CD14-positive monocyte (primary cell): ENCODE data around the gene HNRNPH2. TPM values are rescaled to one million over a fixed set of nuclear protein-coding genes. Genes with fewer than 3 reads are reported as not detected.
A peak's percentile ranks its signal among the peaks of the same experiment; 100 is the strongest.

Source experiments
- DNase-seq, 3 donors: peaks; one replicate each; pipeline ENCODE4 v3.0.0-alpha.2; 2011 to 2022
- H2AFZ ChIP-seq: 2 replicates; pipeline ENCODE4 v1.6.0; 2012; ENCODE audit warnings: mild to moderate bottlenecking, low read depth, low read length, inconsistent platforms; ENCODE audit not compliant: insufficient read depth, poor library complexity, severe bottlenecking
- H3K27ac ChIP-seq, 2 donors: 1 replicate in 1 of 2; 2 replicates in 1 of 2; pipeline ENCODE4 v1.5.1; 2012 to 2013; ENCODE audit warnings: low read length in 2 of 2, control low read depth in 1 of 2, inconsistent platforms in 1 of 2, low read depth in 1 of 2, mild to moderate bottlenecking in 1 of 2
- H3K27me3 ChIP-seq, 2 donors: one replicate each; pipeline versions ENCODE4 v1.6.0 to v1.6.1; 2011 to 2013; ENCODE audit warnings: low read length in 2 of 2; ENCODE audit not compliant: control insufficient read depth in 2 of 2, insufficient read depth in 2 of 2
- H3K36me3 ChIP-seq, 2 donors: replicated peaks in 1 of 2; 1 replicate in 1 of 2; 2 replicates in 1 of 2; pipeline versions ENCODE4 v1.5.1 to v1.6.1; 2012 to 2013; ENCODE audit warnings: low read length in 2 of 2, control low read depth in 1 of 2, inconsistent platforms in 1 of 2, mild to moderate bottlenecking in 1 of 2; ENCODE audit not compliant: insufficient read depth in 2 of 2, control insufficient read depth in 1 of 2
- H3K4me1 ChIP-seq, 2 donors: 1 replicate in 1 of 2; 2 replicates in 1 of 2; pipeline versions ENCODE4 v1.5.1 to v1.6.1; 2012 to 2013; ENCODE audit warnings: low read length in 2 of 2, control low read depth in 1 of 2, inconsistent platforms in 1 of 2, mild to moderate bottlenecking in 1 of 2, moderate library complexity in 1 of 2; ENCODE audit not compliant: insufficient read depth in 2 of 2, control insufficient read depth in 1 of 2
- H3K4me2 ChIP-seq: replicated peaks from 2 replicates; pipeline ENCODE3; 2012; ENCODE audit warnings: low read length, moderate library complexity, mild to moderate bottlenecking; ENCODE audit not compliant: poor library complexity, severe bottlenecking; ENCODE audit errors: extremely low read depth
- H3K4me3 ChIP-seq, 3 experiments: fragments of 200-600 bp in 1 of 3; sonication (generic) in 1 of 3; replicated peaks in 1 of 3; 1 replicate in 2 of 3; 2 replicates in 1 of 3; pipeline ENCODE4 v1.5.1; 2011 to 2013; ENCODE audit warnings: low read length in 3 of 3, mild to moderate bottlenecking in 3 of 3, control low read depth in 2 of 3, low read depth in 2 of 3, inconsistent platforms in 1 of 3, moderate library complexity in 1 of 3
- H3K79me2 ChIP-seq: 2 replicates; pipeline ENCODE4 v1.6.0; 2012; ENCODE audit warnings: mild to moderate bottlenecking, control low read depth, inconsistent platforms, low read length, moderate library complexity; ENCODE audit not compliant: insufficient read depth
- H3K9ac ChIP-seq: 2 replicates; pipeline ENCODE4 v1.6.0; 2017; ENCODE audit warnings: low read length, mild to moderate bottlenecking; ENCODE audit not compliant: insufficient read depth, poor library complexity, severe bottlenecking
- H3K9me3 ChIP-seq, 2 donors: replicated peaks in 1 of 2; 1 replicate in 1 of 2; 2 replicates in 1 of 2; pipeline versions ENCODE4 v1.5.1 to v1.6.1; 2012 to 2013; ENCODE audit warnings: low read length in 2 of 2, control low read depth in 1 of 2; ENCODE audit not compliant: control insufficient read depth in 1 of 2, insufficient read depth in 1 of 2
- H4K20me1 ChIP-seq: 2 replicates; pipeline ENCODE4 v1.6.0; 2012; ENCODE audit warnings: mild to moderate bottlenecking, low read length, control low read depth, moderate library complexity; ENCODE audit not compliant: insufficient read depth
- H3K27ac Mint-ChIP-seq, 7 donors: one replicate each; pipeline ENCODE4 v1.8.0; 2020; ENCODE audit warnings: mild to moderate bottlenecking in 7 of 7, mixed read lengths in 7 of 7, moderate library complexity in 6 of 7, inconsistent platforms in 2 of 7
- H3K27me3 Mint-ChIP-seq, 3 donors: one replicate each; pipeline ENCODE4 v1.8.0; 2021 to 2022; ENCODE audit warnings: low read depth in 3 of 3, mild to moderate bottlenecking in 3 of 3, mixed read lengths in 3 of 3, moderate library complexity in 3 of 3, inconsistent platforms in 1 of 3
- H3K36me3 Mint-ChIP-seq, 2 donors: one replicate each; pipeline ENCODE4 v1.8.0; 2020; ENCODE audit warnings: mixed read lengths in 2 of 2, inconsistent platforms in 1 of 2, mild to moderate bottlenecking in 1 of 2
- H3K4me1 Mint-ChIP-seq: one replicate; pipeline ENCODE4 v1.8.0; 2020; ENCODE audit warnings: mild to moderate bottlenecking, mixed read lengths
- H3K4me3 Mint-ChIP-seq, 2 donors: one replicate each; pipeline ENCODE4 v1.8.0; 2020; ENCODE audit warnings: mild to moderate bottlenecking in 2 of 2, mixed read lengths in 2 of 2, moderate library complexity in 1 of 2
- H3K9me3 Mint-ChIP-seq, 7 donors: one replicate each; pipeline ENCODE4 v1.8.0; 2020 to 2022; ENCODE audit warnings: mixed read lengths in 7 of 7, mild to moderate bottlenecking in 6 of 7, moderate library complexity in 6 of 7, inconsistent platforms in 2 of 7
- CTCF ChIP-seq: fragments of 200-600 bp; IDR thresholded peaks from one replicate; pipeline ENCODE4 v1.8.0; 2022; ENCODE audit warnings: antibody characterized with exemption, mild to moderate bottlenecking
- WGBS: methylation state at CpG from one replicate; pipeline ENCODE4 v1.1.5; 2013; ENCODE audit warnings: missing lambda C conversion rate; ENCODE audit not compliant: insufficient coverage; 5-methylcytosine and 5-hydroxymethylcytosine counted together
- intact Hi-C, 2 donors: fragments of 100-400 bp; cut with micrococcal nuclease; formaldehyde crosslinking; loops; one replicate each; pipeline versions ENCODE4 v1.15.0 to v1.15.1; 2023
- polyA plus RNA-seq, 3 donors: library from polyadenylated mRNA; depleted of rRNA in 1 of 3; unstranded in 2 of 3; stranded (reverse) in 1 of 3; fragments of 300-500 nt in 2 of 3; fragments of >200 nt in 1 of 3; fragmentation: Illumina TruSeq in 2 of 3; gene quantifications; 1 replicate in 2 of 3; 2 replicates in 1 of 3; pipeline ENCODE4 v1.2.3, GENCODE V29; 2012 to 2021

Gene HNRNPH2
- polyA plus RNA-seq, 3 donors = 27.7 to 163 (median 118) TPM

GRCh38 chrX:101399825-101400224, 8.2 kb upstream of the HNRNPH2 start:
- WGBS = no CpG with 5 or more reads among the region's 4 CpGs
- no peak overlapping the region for H3K4me3 Mint-ChIP-seq

GRCh38 chrX:101407167-101407747, 765 bp upstream of the HNRNPH2 start:
- Histone ChIP-seq H3K9me3 (no peaks in the 10 kb centered on the region), H3K27ac (peak overlapping the region; percentile 93 to 99), H3K27me3 (no peaks in the 10 kb centered on the region), H2AFZ (peak overlapping the region; percentile 56), H4K20me1 (no peaks in the 10 kb centered on the region), H3K4me1 (peaks cover 33 to 45% of the 10 kb centered on the region in 2 donors), H3K4me3 (peak overlapping the region; percentile 65 to 89 (median 84)), H3K36me3 (peaks cover 0 to 7% of the 10 kb centered on the region in 2 donors), H3K9ac (peak overlapping the region; percentile 66), H3K79me2 (peaks cover 80% of the 10 kb centered on the region), H3K4me2 (peak overlapping the region; percentile 80)
- no peak for TF ChIP-seq CTCF
- Mint-ChIP-seq H3K4me1 (peaks cover 28% of the 10 kb centered on the region), H3K27me3 (peaks cover 0 to 2% (median 0%) of the 10 kb centered on the region in 3 donors), H3K36me3 (peaks cover 9 to 14% of the 10 kb centered on the region in 2 donors), H3K27ac (peak overlapping the region; percentile 96 to 99 (median 99)), H3K4me3 (peak overlapping the region; percentile 97 to 98), H3K9me3 (peaks cover 0 to 11% (median 3%) of the 10 kb centered on the region in 7 donors)
- DNase-seq = peak in 2 of 3 donors; percentile 25 to 39
- 0% methylated on average over 5 of the region's 15 CpGs for WGBS
- intact Hi-C loops = loop anchor here in 1 of 2 donors (2.0 to 10.0 kb wide), 2 partner anchors 14 to 528 kb away; partner anchors contain the start of gene ZMAT1

More at GRCh38 chrX:101399825-101400224, 8.2 kb upstream of the HNRNPH2 start:
- peaks cover 0 to 3% (median 0%) of the 10 kb centered on the region in 7 donors for H3K9me3 Mint-ChIP-seq
- H3K36me3 Mint-ChIP-seq = peaks cover 23 to 48% of the 10 kb centered on the region in 2 donors
- Histone ChIP-seq H3K4me3 (no peak overlapping the region), H3K27ac (no peak overlapping the region), H3K4me1 (peaks cover 22 to 31% of the 10 kb centered on the region in 2 donors), H2AFZ (no peak overlapping the region), H3K79me2 (peaks cover 24% of the 10 kb centered on the region), H3K9ac (no peak overlapping the region), H3K36me3 (peaks cover 17 to 50% of the 10 kb centered on the region in 2 donors), H3K4me2 (no peak overlapping the region), H3K27me3 (no peaks in the 10 kb centered on the region), H4K20me1 (peaks cover 3% of the 10 kb centered on the region), H3K9me3 (no peaks in the 10 kb centered on the region)
- H3K4me1 Mint-ChIP-seq = peaks cover 17% of the 10 kb centered on the region
- DNase-seq = no peak
- TF ChIP-seq CTCF = no peak
- H3K27me3 Mint-ChIP-seq = peaks cover 0 to 4% (median 0%) of the 10 kb centered on the region in 3 donors
- intact Hi-C loops = loop anchor here in 1 of 2 donors (10.0 kb wide), 1 partner anchor 535 kb away; the partner anchor contains the start of gene ZMAT1
- H3K27ac Mint-ChIP-seq = no peak overlapping the region
